Measurements from ENCODE around the gene EPB41L3.

- no peak for TF ChIP-seq CTCF (optimal IDR thresholded peaks at IDR 0.05 in 1 of 3, IDR thresholded peaks at IDR 0.05 in 1 of 3, conservative IDR thresholded peaks at IDR 0.05 in 1 of 3; ENCODE audit: extremely low read depth in 1 of 3, insufficient read depth in 2 of 3, low read length in 3 of 3)
- no peak for TF ChIP-seq EZH2 (IDR thresholded peaks at IDR 0.05; ENCODE audit: low read length)
Observed at GRCh38 chr18:5410582-5410981, 133.2 kb downstream of the EPB41L3 start.

Measured in keratinocyte (primary cell).